ENCODE data around the gene C1orf159.

DNA sequence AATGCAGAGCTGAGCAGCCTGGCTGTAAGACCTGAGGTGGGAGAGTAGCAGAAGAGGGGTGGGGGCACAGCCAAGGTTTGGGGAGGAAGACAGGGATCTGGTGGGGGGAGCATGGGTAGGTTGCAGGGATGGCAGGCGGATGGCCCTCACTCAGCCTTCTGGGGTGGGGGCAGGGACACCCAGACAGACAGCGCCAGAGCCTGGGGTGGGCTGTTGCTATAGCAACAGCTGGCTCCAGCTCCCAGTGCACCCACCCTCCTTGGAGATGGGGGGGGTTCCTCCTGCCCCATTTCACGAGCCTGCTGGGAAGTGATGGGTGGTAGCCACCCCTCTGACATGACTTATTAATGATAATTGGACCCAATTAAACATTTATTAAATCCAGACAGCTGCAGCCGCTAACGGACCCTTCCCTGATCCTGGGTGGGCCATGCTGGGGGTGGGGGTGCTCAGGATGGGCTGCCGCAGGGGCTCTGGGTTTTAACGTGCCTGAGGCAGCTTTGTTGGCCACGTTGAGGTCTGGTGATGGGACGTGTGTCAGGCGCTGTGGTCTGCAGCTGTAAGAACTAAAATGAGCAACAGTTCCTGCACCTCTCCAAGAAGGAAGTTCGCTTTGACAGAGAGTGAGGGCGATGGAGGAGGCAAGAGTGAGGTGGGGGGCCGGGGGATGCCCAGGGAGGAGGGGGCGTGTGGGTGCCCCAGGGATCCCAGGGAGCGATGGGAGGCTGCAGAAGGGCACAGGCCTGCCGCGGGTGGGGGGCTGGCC lies 76.6 kb downstream of the C1orf159 start:
- TF ChIP-seq SP1 (IDR thresholded peaks at IDR 0.05): no peak
- no peak for TF ChIP-seq SUZ12 (IDR thresholded peaks at IDR 0.05)
- TF ChIP-seq L3MBTL2 (conservative IDR thresholded peaks at IDR 0.05): no peak
- TF ChIP-seq FOXA1 (IDR thresholded peaks at IDR 0.05): no peak
- no peak for TF ChIP-seq ELF4 (IDR thresholded peaks at IDR 0.05)
- TF ChIP-seq NFRKB (IDR thresholded peaks at IDR 0.05): no peak

Measured in HEK293T (cell line).